Activated CD4-positive, alpha-beta T cell treated with anti-CD3 and anti-CD28 coated beads for 36 hours (primary cell): ENCODE measurements around the gene SETD5. TPM values are rescaled to one million over a fixed set of nuclear protein-coding genes. Genes with fewer than 3 reads are reported as not detected.
A peak's percentile ranks its signal among the peaks of the same experiment; 100 is the strongest.
"Not testable (repeated sequence)": the region's sequence is repeated elsewhere in the genome, so short reads cannot be mapped to it uniquely, and the experiment has no call there.

Source experiments
- ATAC-seq: fragments of 200-7000 bp; cut with Tn5 transposase; one replicate; pipeline ENCODE4 v1.10.0; 2021; ENCODE audit warnings: mild to moderate bottlenecking, moderate library complexity
- CTCF ChIA-PET: fragments of 350-600 bp; sonication (Branson Sonifier 250); formaldehyde crosslinking; loops from one replicate; lab custom pipeline; 2021; ENCODE audit warnings: antibody characterized with exemption; lab: Charles Lee
- POLR2A ChIA-PET: fragments of 350-600 bp; sonication (Branson Sonifier 250); formaldehyde crosslinking; loops from one replicate; lab custom pipeline; 2021; ENCODE audit warnings: antibody characterized with exemption, inconsistent platforms; lab: Charles Lee
- DNase-seq: peaks from one replicate; pipeline ENCODE4 v3.0.0-alpha.2; 2020
- H3K27ac Mint-ChIP-seq: one replicate; pipeline ENCODE4 v1.8.0; 2021; ENCODE audit warnings: mixed read lengths
- H3K27me3 Mint-ChIP-seq: one replicate; pipeline ENCODE4 v1.8.0; 2021; ENCODE audit warnings: mixed read lengths
- H3K36me3 Mint-ChIP-seq: one replicate; pipeline ENCODE4 v1.8.0; 2021; ENCODE audit warnings: low read depth, mixed read lengths
- H3K4me1 Mint-ChIP-seq: one replicate; pipeline ENCODE4 v1.8.0; 2021; ENCODE audit warnings: mixed read lengths
- H3K4me3 Mint-ChIP-seq: one replicate; pipeline ENCODE4 v1.8.0; 2021; ENCODE audit warnings: mild to moderate bottlenecking, moderate library complexity, mixed read lengths
- H3K9me3 Mint-ChIP-seq: one replicate; pipeline ENCODE4 v1.8.0; 2021; ENCODE audit warnings: low read depth, mixed read lengths
- intact Hi-C, 2 experiments: fragments of 100-400 bp; cut with DNase I in 1 of 2; cut with micrococcal nuclease in 1 of 2; formaldehyde crosslinking; loops; one replicate each; pipeline versions ENCODE4 v1.14.2 to v1.15.1; 2022 to 2024; cut with DNase I, micrococcal nuclease
- total RNA-seq, 2 experiments: library from RNA; stranded (reverse); gene quantifications; one replicate each; pipeline ENCODE4 v1.2.3, GENCODE V29; 2021

Gene SETD5
- total RNA-seq, 2 experiments from 2014 or later, result 115 to 148 TPM

DNA sequence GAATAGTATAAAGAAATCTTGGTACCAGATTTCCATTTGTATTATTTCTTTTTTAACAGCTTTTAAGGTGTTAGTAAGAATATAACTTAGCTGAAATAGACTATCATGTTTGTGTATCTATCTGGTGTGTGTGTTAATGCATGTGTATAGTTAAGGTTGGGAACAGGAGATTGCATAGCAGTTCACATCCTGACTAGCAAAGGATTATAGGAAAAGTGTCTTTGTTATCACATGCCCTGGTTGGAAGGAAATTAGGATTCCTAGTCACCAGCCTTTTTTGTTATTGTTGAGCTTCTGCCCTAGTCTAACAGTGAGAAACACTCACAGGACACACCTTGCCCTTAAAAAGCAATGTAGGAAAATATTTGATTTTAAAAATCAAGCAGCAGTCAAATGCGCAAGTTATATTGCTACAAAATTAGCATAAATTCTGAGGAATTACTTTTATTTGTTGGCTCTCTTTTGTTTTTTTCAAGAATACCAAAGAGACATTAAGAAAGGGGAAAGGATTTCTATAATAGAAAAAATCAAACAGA, 58.2 kb downstream of the SETD5 start:
- ChIA-PET CTCF (interaction anchor here (1.1 kb wide), 1 partner anchor 15 kb away, joined by 3 read pairs; no protein-coding TSS in a partner anchor), POLR2A (no interaction called here)
- no peak overlapping the region for H3K27ac Mint-ChIP-seq

DNA sequence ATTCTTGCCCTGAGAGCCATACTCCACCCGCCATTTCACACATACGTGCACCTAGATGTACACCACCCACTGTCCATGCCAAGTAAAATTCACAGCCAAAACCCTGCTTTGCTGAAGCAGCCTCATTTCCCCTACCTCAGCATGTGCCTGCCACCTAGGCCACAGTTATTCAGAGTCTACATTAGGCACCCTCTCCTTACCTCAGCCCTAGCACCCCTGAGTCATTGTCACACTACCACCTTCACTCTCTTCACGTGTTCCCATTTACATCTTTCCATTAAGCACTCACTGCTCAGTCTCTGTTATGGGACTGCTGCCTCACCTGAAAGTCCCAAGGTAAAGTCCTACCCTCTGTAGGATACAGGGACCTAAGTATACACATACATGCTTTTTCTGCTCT, 70.0 kb downstream of the SETD5 start:
- H3K4me3 Mint-ChIP-seq, result no peak overlapping the region
- peak; percentile 47 for ATAC-seq

More for the DNA sequence above, 58.2 kb downstream of the SETD5 start:
- Mint-ChIP-seq H3K9me3 (no peaks in the 10 kb centered on the region), H3K27me3 (no peaks in the 10 kb centered on the region), H3K4me3 (no peak overlapping the region), H3K4me1 (peaks cover 17% of the 10 kb centered on the region), H3K36me3 (peaks cover 36% of the 10 kb centered on the region)
- ATAC-seq (no peak), DNase-seq (no peak)
- intact Hi-C loops, result no loop called here

DNA sequence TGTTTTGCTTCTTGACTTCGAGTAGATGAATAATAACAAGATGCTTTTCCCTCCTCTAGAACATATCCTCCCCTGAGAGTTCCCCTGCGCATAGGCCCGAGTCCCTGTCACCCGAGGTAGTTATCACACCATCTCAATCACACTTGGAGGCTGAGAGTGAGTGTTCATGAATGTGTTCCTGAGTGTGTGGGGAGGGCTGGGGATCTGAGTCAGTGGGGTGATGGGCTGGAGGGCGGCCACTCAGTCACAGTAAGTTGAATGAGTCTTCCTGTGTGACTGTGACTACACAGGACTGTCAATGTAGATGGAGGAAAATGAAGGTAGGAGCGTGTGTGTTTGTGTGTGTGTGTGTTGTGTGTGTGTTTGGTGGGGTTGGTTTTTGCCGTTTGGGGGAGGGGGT, 71.0 kb downstream of the SETD5 start:
- Mint-ChIP-seq H3K9me3 (no peaks in the 10 kb centered on the region), H3K36me3 (peaks cover 65% of the 10 kb centered on the region), H3K4me1 (peaks cover 15% of the 10 kb centered on the region), H3K27me3 (no peaks in the 10 kb centered on the region), H3K27ac (peak overlapping the region; percentile 70), H3K4me3 (no peak overlapping the region)
- ChIA-PET POLR2A (no interaction called here), CTCF (interaction anchor here (1.4 kb wide), 1 partner anchor 181 kb away, joined by 4 read pairs; the partner anchor contains the start of gene MTMR14)
- intact Hi-C loops, result no loop called here
- DNase-seq, result peak; percentile 54
- peak; percentile 82 for ATAC-seq

More for the DNA sequence above, 70.0 kb downstream of the SETD5 start:
- Mint-ChIP-seq H3K27ac (peak overlapping the region; percentile 53), H3K4me1 (peaks cover 15% of the 10 kb centered on the region), H3K27me3 (no peaks in the 10 kb centered on the region), H3K36me3 (peaks cover 55% of the 10 kb centered on the region), H3K9me3 (no peaks in the 10 kb centered on the region)
- ChIA-PET CTCF (no interaction called here), POLR2A (no interaction called here)
- no peak for DNase-seq
- intact Hi-C loops, result no loop called here

DNA sequence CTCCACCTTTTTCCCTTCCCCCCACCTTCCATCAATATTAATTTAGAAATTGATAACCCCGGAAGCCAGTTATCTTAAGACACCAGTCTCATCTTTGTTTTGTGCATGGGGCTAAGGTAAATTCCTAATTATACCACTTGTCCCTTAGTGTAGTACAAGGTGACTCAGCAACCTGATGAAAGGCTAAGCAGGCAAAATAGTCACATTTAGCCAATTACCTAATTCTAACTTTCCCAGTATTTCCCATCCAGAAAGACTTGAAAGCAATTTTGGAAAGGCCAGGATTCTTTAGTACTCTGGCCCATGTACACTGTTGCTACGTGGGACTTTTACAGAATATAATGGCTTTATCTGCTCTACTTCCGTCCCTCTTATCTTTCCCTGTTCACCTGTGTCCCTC, 72.6 kb downstream of the SETD5 start:
- peaks cover 15% of the 10 kb centered on the region for H3K4me1 Mint-ChIP-seq
- POLR2A ChIA-PET, result interaction anchor here (0.7 kb wide), 1 partner anchor 77 kb away, joined by 4 read pairs; no protein-coding TSS in a partner anchor
- no peak for ATAC-seq
- intact Hi-C loops, result no loop called here
- H3K36me3 Mint-ChIP-seq, result peaks cover 71% of the 10 kb centered on the region
- no peaks in the 10 kb centered on the region for H3K9me3 Mint-ChIP-seq
- no peaks in the 10 kb centered on the region for H3K27me3 Mint-ChIP-seq
- no peak overlapping the region for H3K4me3 Mint-ChIP-seq
- no peak overlapping the region for H3K27ac Mint-ChIP-seq
- CTCF ChIA-PET, result interaction anchor here (0.9 to 1.4 kb wide), 2 partner anchors 12 to 179 kb away, joined by 3 to 4 read pairs; partner anchors contain the start of gene MTMR14
- no peak for DNase-seq

DNA sequence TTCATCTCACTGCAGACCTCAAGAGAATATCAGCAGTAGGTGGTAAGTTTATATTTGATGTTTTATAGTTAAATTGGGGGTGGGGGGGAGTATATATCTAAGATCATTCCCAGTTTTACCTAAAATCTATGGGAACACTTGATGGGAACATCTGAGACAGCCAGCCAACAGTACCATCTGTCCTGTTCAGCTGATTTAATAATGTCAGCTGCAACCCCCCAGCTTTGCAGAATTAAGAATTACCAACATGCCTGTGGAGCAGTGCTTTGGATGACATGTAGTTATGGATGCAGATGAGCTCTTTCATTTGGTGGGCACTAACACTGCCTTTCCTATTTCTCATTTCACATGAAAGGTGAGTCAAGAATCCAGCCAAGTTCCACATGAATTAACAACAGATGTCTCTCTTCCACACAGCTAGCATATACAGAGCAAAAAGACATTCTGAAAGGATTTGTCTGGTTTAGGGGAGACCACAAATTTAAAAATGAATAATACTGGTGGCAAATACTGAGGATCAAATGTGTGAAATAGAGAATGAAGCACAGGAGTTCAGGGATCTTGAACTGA, 76.2 kb downstream of the SETD5 start:
- intact Hi-C loops, result no loop called here
- CTCF ChIA-PET, result no interaction called here
- no peak overlapping the region for H3K4me3 Mint-ChIP-seq

DNA sequence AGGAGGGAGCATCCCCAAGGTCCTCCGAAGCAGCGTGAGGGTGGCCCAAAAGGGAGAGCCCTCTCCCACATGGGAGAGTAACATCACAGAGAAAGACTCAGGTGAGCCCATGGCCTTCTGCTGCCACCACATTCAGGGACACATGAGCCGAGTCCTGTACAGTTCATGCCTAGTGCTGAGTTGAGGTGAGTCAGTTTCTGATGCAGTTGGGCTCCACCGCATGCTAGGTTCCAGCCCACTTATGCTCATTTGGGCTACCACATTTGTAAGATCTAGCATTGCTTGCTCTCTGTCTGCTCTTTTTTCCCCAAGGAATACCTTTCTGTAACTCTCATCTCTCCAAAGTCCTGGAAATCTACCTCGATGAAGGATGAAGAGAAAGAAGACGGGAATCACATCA, 77.1 kb downstream of the SETD5 start:
- H3K27ac Mint-ChIP-seq, result no peak overlapping the region

More for the DNA sequence above, 76.2 kb downstream of the SETD5 start:
- no peaks in the 10 kb centered on the region for H3K9me3 Mint-ChIP-seq
- H3K4me1 Mint-ChIP-seq, result peaks cover 2% of the 10 kb centered on the region
- no peaks in the 10 kb centered on the region for H3K27me3 Mint-ChIP-seq
- POLR2A ChIA-PET, result interaction anchor here (0.5 kb wide), 1 partner anchor 71 kb away, joined by 3 read pairs; no protein-coding TSS in a partner anchor
- ATAC-seq (no peak), DNase-seq (no peak)
- H3K36me3 Mint-ChIP-seq, result peaks cover 76% of the 10 kb centered on the region
- no peak overlapping the region for H3K27ac Mint-ChIP-seq

DNA sequence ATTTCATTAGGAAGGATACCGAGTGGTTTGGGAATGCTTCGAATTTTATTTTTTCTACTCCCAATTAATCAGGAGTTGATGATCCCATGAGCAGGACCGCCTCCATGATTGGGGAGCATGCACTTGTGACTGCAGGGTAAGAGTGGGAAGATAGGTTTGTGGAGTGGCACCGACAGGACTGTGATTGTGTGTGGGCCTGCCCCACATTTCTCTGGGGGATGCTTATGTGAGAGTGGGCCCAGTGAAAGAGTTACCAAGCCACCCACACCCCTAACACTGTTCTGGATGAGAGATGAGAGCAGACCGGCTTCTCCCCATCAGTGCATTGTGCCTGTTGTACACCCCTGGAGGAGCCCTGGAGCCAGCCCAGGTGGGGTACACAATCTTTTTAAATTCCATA, 79.5 kb downstream of the SETD5 start:
- Mint-ChIP-seq H3K4me3 (no peak overlapping the region), H3K4me1 (no peaks in the 10 kb centered on the region), H3K9me3 (no peaks in the 10 kb centered on the region), H3K36me3 (peaks cover 84% of the 10 kb centered on the region), H3K27me3 (no peaks in the 10 kb centered on the region), H3K27ac (no peak overlapping the region)
- CTCF ChIA-PET, result no interaction called here
- POLR2A ChIA-PET, result no interaction called here
- intact Hi-C loops, result no loop called here
- DNase-seq (no peak), ATAC-seq (no peak)

More for the DNA sequence above, 77.1 kb downstream of the SETD5 start:
- Mint-ChIP-seq H3K9me3 (no peaks in the 10 kb centered on the region), H3K4me1 (no peaks in the 10 kb centered on the region), H3K27me3 (no peaks in the 10 kb centered on the region), H3K36me3 (peaks cover 80% of the 10 kb centered on the region), H3K4me3 (no peak overlapping the region)
- POLR2A ChIA-PET, result no interaction called here
- DNase-seq (no peak), ATAC-seq (no peak)
- CTCF ChIA-PET, result no interaction called here
- intact Hi-C loops, result no loop called here

DNA sequence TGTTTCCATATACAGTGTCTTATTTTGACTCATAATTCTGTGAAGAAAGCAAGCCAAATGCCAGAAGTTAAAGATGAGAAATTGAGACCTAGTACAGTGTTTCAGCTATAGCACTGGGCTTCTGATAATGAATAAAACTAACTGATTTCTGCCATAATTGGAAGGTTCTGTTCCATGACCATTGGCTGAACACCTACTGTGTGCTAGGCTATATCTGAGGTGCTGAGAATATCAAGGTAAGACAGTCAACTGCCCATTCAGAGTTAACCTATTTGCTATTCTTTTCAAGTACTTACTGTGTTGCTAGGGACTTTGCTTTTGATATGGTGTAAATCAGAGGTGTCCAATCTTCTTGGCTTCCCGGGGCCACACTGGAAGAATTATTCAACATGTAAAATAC, 82.8 kb downstream of the SETD5 start:
- CTCF ChIA-PET, result interaction anchor here (0.6 to 0.9 kb wide), 2 partner anchors 13 to 165 kb away, joined by 3 read pairs; no protein-coding TSS in a partner anchor
- peaks cover 74% of the 10 kb centered on the region for H3K36me3 Mint-ChIP-seq
- no peaks in the 10 kb centered on the region for H3K27me3 Mint-ChIP-seq
- no peak for DNase-seq
- POLR2A ChIA-PET, result no interaction called here
- H3K9me3 Mint-ChIP-seq, result no peaks in the 10 kb centered on the region
- H3K27ac Mint-ChIP-seq, result no peak overlapping the region
- no peak overlapping the region for H3K4me3 Mint-ChIP-seq
- no peak for ATAC-seq
- no peaks in the 10 kb centered on the region for H3K4me1 Mint-ChIP-seq
- intact Hi-C loops, result no loop called here

DNA sequence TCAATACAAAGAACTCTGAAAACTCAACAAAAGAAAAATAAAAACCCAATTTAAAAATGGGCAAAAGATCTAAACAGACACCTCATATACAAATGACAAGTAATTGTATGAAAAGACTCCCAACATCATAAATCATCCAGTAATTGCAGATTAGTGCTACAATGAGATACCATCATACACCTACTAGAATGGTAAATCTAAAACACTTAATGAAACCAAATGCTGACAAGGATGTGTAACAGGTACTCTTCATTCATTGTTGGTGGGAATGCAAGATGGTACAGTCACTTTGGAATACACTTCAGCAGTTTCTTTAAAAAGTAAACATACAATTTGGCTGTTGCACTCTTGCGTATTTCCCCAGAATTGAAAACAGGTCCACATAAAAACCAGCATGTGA, 87.8 kb downstream of the SETD5 start:
- intact Hi-C loops, result no loop called here
- ATAC-seq, result no peak
- Mint-ChIP-seq H3K36me3 (peaks cover 57% of the 10 kb centered on the region), H3K9me3 (peaks cover 9% of the 10 kb centered on the region), H3K4me3 (no peak overlapping the region), H3K27me3 (no peaks in the 10 kb centered on the region), H3K27ac (no peak overlapping the region), H3K4me1 (no peaks in the 10 kb centered on the region)
- no peak for DNase-seq
- POLR2A ChIA-PET, result no interaction called here
- CTCF ChIA-PET, result no interaction called here

DNA sequence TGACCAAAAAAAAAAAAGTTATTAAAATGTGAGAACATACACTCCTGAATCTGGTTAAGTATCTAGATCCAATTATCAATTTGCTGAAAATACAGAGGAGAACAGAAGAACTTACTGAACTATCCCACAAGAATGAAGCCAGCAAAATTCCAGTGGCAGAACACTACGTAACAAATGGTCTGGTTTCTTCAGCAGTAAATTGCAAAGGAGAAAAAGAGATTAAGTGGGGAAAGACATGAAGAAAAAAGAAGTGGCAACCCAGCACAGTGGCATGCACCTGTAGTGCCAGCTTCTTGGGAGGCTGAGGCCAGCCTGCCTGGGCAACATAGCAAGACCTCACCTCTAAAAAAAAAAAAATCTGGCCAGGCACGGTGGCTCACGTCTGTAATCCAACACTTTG, 94.1 kb downstream of the SETD5 start:
- ChIA-PET POLR2A (no interaction called here), CTCF (interaction anchor here (1.7 kb wide), 1 partner anchor 10 kb away, joined by 5 read pairs; no protein-coding TSS in a partner anchor)
- no peaks in the 10 kb centered on the region for H3K4me1 Mint-ChIP-seq
- ATAC-seq (no peak), DNase-seq (no peak)
- no peak overlapping the region for H3K4me3 Mint-ChIP-seq
- no peak overlapping the region for H3K27ac Mint-ChIP-seq
- H3K27me3 Mint-ChIP-seq, result no peaks in the 10 kb centered on the region
- H3K36me3 Mint-ChIP-seq, result peaks cover 17% of the 10 kb centered on the region
- intact Hi-C loops, result no loop called here
- peaks cover 7% of the 10 kb centered on the region for H3K9me3 Mint-ChIP-seq

DNA sequence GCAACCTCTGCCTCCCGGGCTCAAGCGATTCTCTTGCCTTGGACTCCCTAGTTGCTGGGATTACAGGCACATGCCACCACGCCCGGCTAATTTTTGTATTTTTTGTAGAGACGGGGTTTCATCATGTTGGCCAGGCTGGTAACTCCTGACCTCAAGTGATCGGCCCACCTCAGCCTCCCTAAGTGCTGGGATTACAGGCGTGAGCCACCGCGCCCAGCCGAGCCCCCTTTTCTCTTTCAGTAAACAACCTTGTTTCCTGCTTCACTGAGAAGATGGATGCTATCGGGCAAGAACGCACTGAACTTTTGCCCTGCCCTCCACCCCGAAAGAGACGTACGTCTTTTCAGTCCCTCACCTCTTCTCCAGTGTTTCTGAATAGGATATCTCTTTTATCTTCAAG, 96.6 kb downstream of the SETD5 start:
- H3K4me1 Mint-ChIP-seq, POLR2A ChIA-PET, H3K4me3 Mint-ChIP-seq, intact Hi-C loops, H3K36me3 Mint-ChIP-seq, ATAC-seq, DNase-seq, H3K27me3 Mint-ChIP-seq, H3K27ac Mint-ChIP-seq, H3K9me3 Mint-ChIP-seq: not testable (repeated sequence)
- CTCF ChIA-PET, result interaction anchor here (0.7 to 1.5 kb wide), 3 partner anchors 9 to 40 kb away, joined by 3 to 6 read pairs (median 3); no protein-coding TSS in a partner anchor

DNA sequence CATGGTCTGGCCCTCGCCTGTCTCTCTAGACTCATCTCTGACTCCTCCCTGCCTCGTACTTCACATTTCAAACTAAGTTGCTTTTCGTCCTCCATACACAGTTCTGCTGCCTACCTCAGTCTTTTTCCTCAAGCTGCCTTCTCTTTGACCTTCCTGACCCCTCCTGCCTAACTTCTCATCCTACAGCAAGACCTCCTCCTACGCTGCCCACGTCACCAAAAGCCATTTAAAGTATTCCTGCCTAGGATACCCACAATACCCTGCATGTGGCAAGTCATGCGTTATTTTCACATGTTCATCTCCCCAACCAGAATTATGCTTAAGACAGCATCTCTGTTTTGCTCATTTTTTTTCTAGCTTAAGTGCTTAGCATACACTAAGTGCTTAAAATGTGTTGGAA, 99.5 kb downstream of the SETD5 start:
- intact Hi-C loops, result no loop called here
- ATAC-seq (no peak), DNase-seq (no peak)
- Mint-ChIP-seq H3K4me3 (no peak overlapping the region), H3K9me3 (no peaks in the 10 kb centered on the region), H3K4me1 (peaks cover 5% of the 10 kb centered on the region), H3K27ac (no peak overlapping the region), H3K36me3 (peaks cover 2% of the 10 kb centered on the region), H3K27me3 (peaks cover 16% of the 10 kb centered on the region)
- ChIA-PET CTCF (interaction anchor here (1.1 kb wide), 1 partner anchor 11 kb away, joined by 3 read pairs; no protein-coding TSS in a partner anchor), POLR2A (no interaction called here)
